SK-N-SH (cell line): ENCODE data around the gene YARS1. TPM values are rescaled to one million over a fixed set of nuclear protein-coding genes. Genes with fewer than 3 reads are reported as not detected.

ENCODE experiments used
- CTCF ChIA-PET: fragments of 300-600, 350-600 bp; formaldehyde crosslinking; extraction: SDS; loops from one replicate; lab custom pipeline; 2021; lab: Yijun Ruan, JAX
- POLR2A ChIA-PET: fragments of 350-600 bp; sonication (Branson Sonifier 250); formaldehyde crosslinking; extraction: SDS; loops from one replicate; lab custom pipeline; 2020; ENCODE audit warnings: antibody characterized with exemption, inconsistent platforms; lab: Yijun Ruan, JAX
- DNase-seq: peaks from one replicate; pipeline ENCODE4 v3.0.0; 2012
- H2AFZ ChIP-seq: fragments of 200-600 bp; sonication (generic); 2 replicates; pipeline ENCODE4 v1.8.1; 2016; ENCODE audit warnings: antibody characterized with exemption, mild to moderate bottlenecking, low read depth
- H3F3A ChIP-seq: fragments of 200-600 bp; sonication (generic); replicated peaks from 2 replicates; pipeline ENCODE3; 2016; ENCODE audit warnings: antibody characterized with exemption, mild to moderate bottlenecking; ENCODE audit not compliant: insufficient read depth
- H3K27ac ChIP-seq, 2 experiments: fragments of 200-500 bp in 1 of 2; fragments of 200-600 bp in 1 of 2; sonication (Bioruptor generic) in 1 of 2; sonication (generic), shearing (Covaris generic) in 1 of 2; 2 replicates each; pipeline versions ENCODE4 v1.5.1 to v1.6.1; 2014 to 2016; ENCODE audit warnings: low read depth in 2 of 2, inconsistent platforms in 1 of 2, low read length in 1 of 2, mild to moderate bottlenecking in 1 of 2, mixed read lengths in 1 of 2
- H3K27me3 ChIP-seq: fragments of 200-600 bp; sonication (generic), shearing (Covaris generic); 2 replicates; pipeline ENCODE4 v1.6.1; 2016; ENCODE audit warnings: mixed run types; ENCODE audit not compliant: insufficient read depth
- H3K36me3 ChIP-seq, 2 experiments: fragments of 200-500 bp in 1 of 2; fragments of 200-600 bp in 1 of 2; sonication (Bioruptor generic) in 1 of 2; sonication (generic) in 1 of 2; replicated peaks in 1 of 2; 2 replicates each; pipeline versions ENCODE3 to v1.5.1; 2014 to 2016; ENCODE audit warnings: low read length in 1 of 2, mild to moderate bottlenecking in 1 of 2; ENCODE audit not compliant: insufficient read depth in 2 of 2, control insufficient read depth in 1 of 2
- H3K4me1 ChIP-seq, 2 experiments: fragments of 200-500 bp in 1 of 2; fragments of 200-600 bp in 1 of 2; sonication (Bioruptor generic) in 1 of 2; sonication (generic), shearing (Covaris generic) in 1 of 2; 2 replicates each; pipeline versions ENCODE4 v1.5.1 to v1.6.1; 2014 to 2016; ENCODE audit warnings: low read depth in 1 of 2, low read length in 1 of 2, mixed run types in 1 of 2; ENCODE audit not compliant: insufficient read depth in 2 of 2, control insufficient read depth in 1 of 2
- H3K4me2 ChIP-seq: fragments of 200-600 bp; sonication (generic), shearing (Covaris generic); 2 replicates; pipeline ENCODE4 v1.6.1; 2017; ENCODE audit warnings: mixed run types
- H3K4me3 ChIP-seq, 2 experiments: fragments of 200-500 bp in 1 of 2; fragments of 200-600 bp in 1 of 2; sonication (Bioruptor generic) in 1 of 2; sonication (generic), shearing (Covaris generic) in 1 of 2; 2 replicates each; pipeline versions ENCODE4 v1.5.1 to v1.8.1; 2014 to 2016; ENCODE audit warnings: low read depth in 2 of 2, inconsistent platforms in 1 of 2, low read length in 1 of 2, mild to moderate bottlenecking in 1 of 2, mixed read lengths in 1 of 2, moderate library complexity in 1 of 2
- H3K79me2 ChIP-seq: fragments of 200-600 bp; sonication (generic); 2 replicates; pipeline ENCODE4 v1.8.1; 2017; ENCODE audit warnings: mild to moderate bottlenecking; ENCODE audit not compliant: insufficient read depth
- H3K9ac ChIP-seq: fragments of 200-600 bp; sonication (generic); 2 replicates; pipeline ENCODE4 v1.6.1; 2017; ENCODE audit warnings: mixed run types
- H3K9me2 ChIP-seq: fragments of 200-600 bp; sonication (generic); 2 replicates; pipeline ENCODE4 v1.6.1; 2017; ENCODE audit warnings: mixed run types
- H3K9me3 ChIP-seq: fragments of 200-600 bp; sonication (generic); 2 replicates; pipeline ENCODE4 v1.6.1; 2017; ENCODE audit warnings: mixed run types, mild to moderate bottlenecking, moderate library complexity
- H4K20me1 ChIP-seq: fragments of 200-600 bp; sonication (generic); 2 replicates; pipeline ENCODE4 v1.6.1; 2017; ENCODE audit warnings: mild to moderate bottlenecking, mixed run types; ENCODE audit not compliant: insufficient read depth
- CHD2 ChIP-seq: fragments of 150-350 bp; IDR thresholded peaks from 2 replicates; pipeline ENCODE4 v1.6.1; 2018; ENCODE audit warnings: low read length; ENCODE audit not compliant: partially characterized antibody
- IRF3 ChIP-seq: fragments of 150-350 bp; IDR thresholded peaks from 2 replicates; pipeline ENCODE4 v1.6.1; 2016; ENCODE audit warnings: mild to moderate bottlenecking, low read depth, low read length
- SIN3A ChIP-seq: IDR thresholded peaks from 2 replicates; pipeline ENCODE4 v1.6.1; 2012; ENCODE audit warnings: low read depth, mild to moderate bottlenecking, low read length, moderate library complexity, borderline replicate concordance
- TCF12 ChIP-seq: IDR thresholded peaks from 2 replicates; pipeline ENCODE4 v1.4.0; 2012
- ZBTB33 ChIP-seq: IDR thresholded peaks from 2 replicates; pipeline ENCODE4 v1.4.0; 2012; ENCODE audit warnings: low read depth, borderline replicate concordance
- WGBS: methylation state at CpG from one replicate; pipeline ENCODE4 v1.1.6; 2017; ENCODE audit warnings: low lambda C conversion rate; 5-methylcytosine and 5-hydroxymethylcytosine counted together
- polyA plus RNA-seq, 3 experiments: library from polyadenylated mRNA; depleted of rRNA; stranded (reverse); fragments of >200 nt; gene quantifications; 2 replicates each; pipeline ENCODE4 v1.2.3, GENCODE V29; 2012
- TF ChIP-seq, protein P1 (sequence below): fragments of 200-600 bp; sonication (generic); IDR thresholded peaks from 2 replicates; pipeline ENCODE4 v1.6.1; 2017; ENCODE audit warnings: antibody characterized with exemption, mild to moderate bottlenecking, moderate library complexity

The YARS1 gene
- polyA plus RNA-seq, 1 of the 3 experiments (the other 2 are of a cell fraction), result 46.3 TPM

- H3K4me3 ChIP-seq, result peak overlapping the region; percentile 64 to 66
- peak overlapping the region; percentile 58 for H3K9ac ChIP-seq
These were observed 74.8 kb downstream of the YARS1 start for GRCh38 chr1:32742199-32742947.

GRCh38 chr1:32741413-32742198 is 75.6 kb downstream of the YARS1 start:
- CTCF ChIA-PET, result interaction anchor here (0.8 to 2.1 kb wide), 9 partner anchors 10 to 341 kb away, joined by 3 to 14 read pairs (median 5); no protein-coding TSS in a partner anchor
- H3K27ac ChIP-seq, result no peak overlapping the region
- DNase-seq, result peak; percentile 88

More at GRCh38 chr1:32742199-32742947, 74.8 kb downstream of the YARS1 start:
- ChIA-PET CTCF (interaction anchor here (0.8 to 2.1 kb wide), 10 partner anchors 9 to 341 kb away, joined by 3 to 14 read pairs (median 4); no protein-coding TSS in a partner anchor), POLR2A (interaction anchor here (1.2 kb wide), 1 partner anchor 23 kb away, joined by 4 read pairs; no protein-coding TSS in a partner anchor)
- no peaks in the 10 kb centered on the region for H3K9me2 ChIP-seq
- peaks cover 6% of the 10 kb centered on the region; the same call in 1 of the 2 replicates for H3K79me2 ChIP-seq
- H3K4me2 ChIP-seq, result peak overlapping the region; percentile 95
- H3K9me3 ChIP-seq, result no peaks in the 10 kb centered on the region
- peaks cover 0 to 23% of the 10 kb centered on the region in 2 experiments; a peak in 1 of 4 replicates for H3K4me1 ChIP-seq
- 58% methylated on average over 17 of the region's 28 CpGs for WGBS
- peaks cover 3% of the 10 kb centered on the region for H3F3A ChIP-seq
- peak overlapping the region; percentile 59; the same call in 1 of the 2 replicates for H2AFZ ChIP-seq
- no peaks in the 10 kb centered on the region for H3K36me3 ChIP-seq
- H4K20me1 ChIP-seq, result no peaks in the 10 kb centered on the region
- TF ChIP-seq CHD2 (no peak), IRF3 (no peak), TCF12 (no peak), SIN3A (no peak)
- no peak overlapping the region for H3K27ac ChIP-seq
- H3K27me3 ChIP-seq, result no peaks in the 10 kb centered on the region
- peak; percentile 61 for DNase-seq

More at GRCh38 chr1:32741413-32742198, 75.6 kb downstream of the YARS1 start:
- H3K27me3 ChIP-seq, result no peaks in the 10 kb centered on the region
- H3K9me2 ChIP-seq, result no peaks in the 10 kb centered on the region
- peak overlapping the region; percentile 58 for H3K9ac ChIP-seq
- peaks cover 6% of the 10 kb centered on the region; the same call in 1 of the 2 replicates for H3K79me2 ChIP-seq
- peak overlapping the region; percentile 95 for H3K4me2 ChIP-seq
- POLR2A ChIA-PET, result interaction anchor here (1.2 kb wide), 1 partner anchor 23 kb away, joined by 4 read pairs; no protein-coding TSS in a partner anchor
- H4K20me1 ChIP-seq, result no peaks in the 10 kb centered on the region
- no peaks in the 10 kb centered on the region for H3K36me3 ChIP-seq
- peaks cover 0 to 23% of the 10 kb centered on the region in 2 experiments; a peak in 1 of 4 replicates for H3K4me1 ChIP-seq
- 3% methylated on average over 30 of the region's 103 CpGs for WGBS
- no peaks in the 10 kb centered on the region for H3K9me3 ChIP-seq
- H3F3A ChIP-seq, result peaks cover 3% of the 10 kb centered on the region
- TF ChIP-seq ZBTB33, result no peak
- TF ChIP-seq, protein P1, sequence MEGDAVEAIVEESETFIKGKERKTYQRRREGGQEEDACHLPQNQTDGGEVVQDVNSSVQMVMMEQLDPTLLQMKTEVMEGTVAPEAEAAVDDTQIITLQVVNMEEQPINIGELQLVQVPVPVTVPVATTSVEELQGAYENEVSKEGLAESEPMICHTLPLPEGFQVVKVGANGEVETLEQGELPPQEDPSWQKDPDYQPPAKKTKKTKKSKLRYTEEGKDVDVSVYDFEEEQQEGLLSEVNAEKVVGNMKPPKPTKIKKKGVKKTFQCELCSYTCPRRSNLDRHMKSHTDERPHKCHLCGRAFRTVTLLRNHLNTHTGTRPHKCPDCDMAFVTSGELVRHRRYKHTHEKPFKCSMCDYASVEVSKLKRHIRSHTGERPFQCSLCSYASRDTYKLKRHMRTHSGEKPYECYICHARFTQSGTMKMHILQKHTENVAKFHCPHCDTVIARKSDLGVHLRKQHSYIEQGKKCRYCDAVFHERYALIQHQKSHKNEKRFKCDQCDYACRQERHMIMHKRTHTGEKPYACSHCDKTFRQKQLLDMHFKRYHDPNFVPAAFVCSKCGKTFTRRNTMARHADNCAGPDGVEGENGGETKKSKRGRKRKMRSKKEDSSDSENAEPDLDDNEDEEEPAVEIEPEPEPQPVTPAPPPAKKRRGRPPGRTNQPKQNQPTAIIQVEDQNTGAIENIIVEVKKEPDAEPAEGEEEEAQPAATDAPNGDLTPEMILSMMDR, result peak; percentile 61
- peak overlapping the region; percentile 73 for H2AFZ ChIP-seq
- H3K4me3 ChIP-seq, result peak overlapping the region; percentile 66 to 72
